GM21723 (cell line): ENCODE data around the gene KRT35.
"Not testable (repeated sequence)": the region's sequence is repeated elsewhere in the genome, so short reads cannot be mapped to it uniquely, and the experiment has no call there.

ENCODE experiments used
- ATAC-seq: cut with Tn5 transposase; IDR thresholded peaks from one replicate; pipeline ENCODE4 v1.9.1; 2021; ENCODE audit warnings: mild to moderate bottlenecking, moderate library complexity; ENCODE audit not compliant: unreplicated experiment

Gene KRT35

DNA sequence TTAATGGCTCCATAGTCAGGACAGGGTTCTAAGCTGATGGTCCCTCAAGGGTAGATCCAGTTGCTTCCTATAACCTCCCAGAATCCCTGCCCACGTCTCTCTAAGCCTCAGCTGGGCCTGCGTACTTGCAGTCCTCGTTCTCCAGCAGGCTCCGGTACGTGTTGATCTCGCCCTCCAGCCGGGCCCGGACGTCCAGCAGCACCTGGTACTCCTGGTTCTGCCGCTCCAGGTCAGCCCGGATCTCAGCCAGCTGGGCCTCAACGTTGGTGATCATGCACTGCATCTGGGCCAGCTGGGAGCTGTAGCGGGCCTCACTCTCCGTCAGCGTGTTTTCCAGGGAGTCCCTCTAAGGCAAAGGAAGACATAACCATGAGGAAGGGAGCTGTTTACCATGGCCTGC lies 18.2 kb downstream of the KRT35 start:
- no peak for ATAC-seq

GRCh38 chr17:41457676-41458075 lies 23.3 kb downstream of the KRT35 start:
- no peak for ATAC-seq

DNA sequence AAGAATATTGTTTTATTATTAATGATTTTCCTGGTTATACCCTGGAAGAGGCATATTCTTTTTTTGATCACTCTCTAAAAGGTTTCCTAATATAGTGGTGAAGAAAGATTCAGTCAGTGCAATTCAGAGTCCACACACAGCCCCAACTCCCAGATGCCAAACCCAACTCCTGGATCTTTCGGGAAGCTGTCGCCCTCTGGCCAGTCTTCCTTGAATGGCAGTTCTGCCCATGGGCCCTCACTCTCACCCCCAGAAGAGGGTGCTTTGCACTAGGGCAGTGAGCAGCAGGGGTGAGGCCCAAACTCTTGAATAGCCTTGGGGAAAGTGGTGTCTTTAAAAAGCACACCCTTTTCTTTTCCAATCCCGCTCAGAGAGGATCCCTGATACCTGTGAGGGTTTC lies 24.7 kb downstream of the KRT35 start:
- ATAC-seq = no peak

DNA sequence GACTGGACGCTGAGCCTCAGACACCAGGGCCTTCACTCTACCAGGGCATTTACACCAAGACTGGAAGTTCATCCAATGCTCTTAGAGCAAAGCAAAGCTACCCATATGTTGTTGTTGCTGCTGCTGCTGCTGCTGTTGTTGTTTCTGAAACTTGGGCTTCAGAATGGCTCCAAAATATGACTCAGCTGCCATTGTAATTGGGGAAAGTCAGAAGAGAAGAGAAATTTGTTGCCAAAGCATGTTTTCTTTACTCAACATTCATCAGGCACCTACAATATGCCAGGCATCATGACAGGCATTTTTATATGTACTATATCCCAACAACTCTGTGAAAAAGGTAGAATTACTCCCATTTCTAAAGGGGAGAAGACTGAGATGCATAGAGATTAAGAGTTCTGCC lies 25.7 kb downstream of the KRT35 start:
- ATAC-seq = no peak

- ATAC-seq = no peak
Measured at GRCh38 chr17:41453066-41453465, 27.9 kb downstream of the KRT35 start.

DNA sequence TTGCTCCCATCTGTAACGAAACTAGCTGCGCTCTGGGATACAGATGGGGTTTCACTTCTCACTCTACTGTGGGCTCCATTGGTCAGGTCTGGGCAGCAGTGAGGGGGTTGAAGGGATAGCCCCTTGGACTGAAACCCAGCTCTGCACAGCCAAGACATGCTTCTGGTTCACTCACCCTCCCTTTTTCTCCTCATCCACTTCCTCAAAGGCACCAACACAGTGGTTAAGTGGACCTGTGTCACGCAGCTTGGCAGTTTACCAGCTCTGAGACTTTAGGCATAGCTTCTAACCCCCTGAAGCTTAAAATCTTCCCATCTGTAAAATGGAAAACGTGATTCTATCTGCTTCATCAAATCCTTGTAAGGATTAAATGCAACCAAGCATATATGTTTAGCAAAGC lies 28.7 kb downstream of the KRT35 start:
- ATAC-seq = no peak

DNA sequence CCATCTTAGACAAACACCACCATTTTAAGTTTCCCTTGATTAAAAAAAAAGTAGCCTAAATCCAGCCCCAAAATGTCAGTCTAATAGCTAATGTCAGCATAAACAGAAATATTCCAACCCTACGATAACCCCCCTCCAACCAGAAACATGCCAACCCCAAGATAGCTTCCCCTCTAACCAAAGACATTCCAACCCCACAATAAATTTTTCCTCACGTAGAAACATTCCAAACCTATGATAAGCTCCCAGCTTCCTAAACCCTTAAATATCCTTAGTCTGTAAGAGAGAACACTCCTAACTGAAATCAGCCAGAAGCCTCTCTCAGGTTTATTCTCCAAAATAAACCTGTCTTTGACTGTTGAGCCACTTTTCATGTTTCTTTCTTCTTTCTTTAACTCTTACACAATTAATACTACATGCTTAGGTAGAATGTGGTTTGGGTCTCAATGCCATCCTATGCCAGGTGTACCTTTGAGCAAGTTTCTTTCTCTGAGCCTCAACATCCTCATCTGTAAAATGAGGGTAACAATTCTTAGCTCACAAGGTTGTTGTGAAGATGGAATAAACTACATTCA lies 29.7 kb downstream of the KRT35 start:
- ATAC-seq = no peak

DNA sequence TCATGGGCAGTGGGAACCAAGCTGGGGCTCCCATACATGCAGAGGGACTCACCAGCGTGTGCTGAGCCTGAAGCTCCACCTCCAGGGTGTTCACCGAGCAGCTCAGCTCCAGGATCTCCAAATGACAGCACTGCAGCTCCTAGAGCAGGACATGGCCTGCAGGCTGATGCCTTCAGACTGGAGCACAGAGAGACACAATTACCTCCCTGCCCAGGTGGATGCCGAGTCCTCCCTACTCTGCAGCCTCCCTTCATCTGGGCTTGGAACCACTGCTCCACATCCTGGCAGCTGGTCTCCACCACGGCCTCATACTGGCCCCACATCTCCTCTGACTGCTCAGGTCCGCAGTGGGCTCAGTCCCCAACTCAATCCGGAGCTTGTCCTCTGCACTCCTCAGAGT lies 31.9 kb downstream of the KRT35 start:
- no peak for ATAC-seq

DNA sequence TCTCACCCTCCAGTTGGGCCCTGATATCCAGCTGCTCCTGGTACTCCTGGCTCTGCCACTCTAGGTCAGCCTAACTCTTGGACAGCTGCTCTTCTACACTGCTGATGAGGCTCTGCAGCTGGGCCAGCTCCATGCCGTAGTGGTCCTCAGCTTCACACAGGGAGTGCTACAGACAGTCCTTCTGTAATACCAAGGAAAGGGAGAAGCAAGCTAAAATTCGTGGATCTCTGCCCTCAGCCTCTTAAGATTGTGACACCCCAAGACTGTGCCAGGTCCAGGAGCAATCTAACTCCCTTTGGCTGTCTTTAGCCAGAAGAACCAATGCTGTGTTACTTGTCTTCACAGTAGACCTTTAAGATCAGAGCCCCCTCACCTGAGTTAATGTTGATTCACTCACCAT lies 32.4 kb downstream of the KRT35 start:
- ATAC-seq = no peak

DNA sequence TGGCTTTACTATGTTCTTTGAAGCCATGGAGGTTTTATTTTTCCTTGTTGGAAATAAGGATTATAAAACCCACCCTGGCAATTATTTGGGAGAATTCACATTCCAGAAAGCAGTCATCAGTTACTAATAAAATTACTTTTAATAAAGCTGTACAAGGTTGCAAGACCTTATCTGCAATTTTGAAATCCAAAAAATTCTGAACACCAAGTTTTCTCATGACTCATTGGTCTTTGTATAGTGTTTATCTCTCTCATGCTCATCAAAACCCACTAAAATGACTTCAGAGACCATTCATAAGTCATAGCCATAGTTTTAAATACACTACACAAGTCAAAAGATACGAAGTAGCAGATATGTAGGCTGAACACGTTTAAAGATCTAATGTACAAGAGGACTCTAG lies 34.1 kb downstream of the KRT35 start:
- ATAC-seq = no peak

DNA sequence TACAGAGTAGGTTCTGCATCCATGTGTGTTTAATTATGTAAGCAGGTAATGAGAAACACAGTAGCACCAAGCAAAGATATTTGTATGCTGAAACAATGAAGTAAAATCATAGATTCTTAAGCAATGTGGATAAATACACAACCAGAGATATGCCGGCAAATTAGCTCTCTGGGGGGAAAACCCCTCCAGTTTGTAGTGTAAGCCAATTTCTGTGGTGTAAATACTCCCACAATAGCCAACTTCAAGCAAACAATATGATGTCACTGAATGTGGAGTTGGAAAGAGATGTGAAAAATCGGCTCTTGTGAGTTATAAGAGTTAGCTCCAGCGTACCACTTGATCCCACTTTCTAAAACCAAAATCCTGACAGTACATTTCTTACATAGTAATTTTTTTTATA lies 36.3 kb downstream of the KRT35 start:
- no peak for ATAC-seq

GRCh38 chr17:41444186-41444585 lies 36.8 kb downstream of the KRT35 start:
- no peak for ATAC-seq

DNA sequence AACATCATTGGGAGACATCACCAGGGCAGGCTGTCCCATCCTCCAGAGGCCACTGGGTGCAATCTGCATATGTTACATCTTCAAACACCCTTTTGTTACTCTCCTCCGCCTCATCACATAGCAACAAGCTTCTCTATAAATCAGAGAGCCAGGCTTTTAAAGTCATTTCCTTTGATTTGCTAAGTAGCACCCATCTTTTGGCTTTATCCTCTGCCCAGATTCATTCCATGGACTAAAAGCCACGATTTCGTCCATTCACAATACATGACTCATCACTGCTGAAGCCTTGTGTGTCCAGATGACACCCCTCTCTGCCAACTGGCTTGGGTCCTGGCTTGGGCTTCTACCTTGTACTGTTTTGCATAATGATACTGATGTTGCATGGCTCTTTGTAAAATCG lies 38.2 kb downstream of the KRT35 start:
- ATAC-seq = no peak

- ATAC-seq = no peak
Measured at GRCh38 chr17:41440531-41441033, 40.4 kb downstream of the KRT35 start, which contains the start of gene KRT38. Gene KRT38, minus strand, starts transcription at chr17:41440983. Its CDS starts 62 bp downstream, at chr17:41440921.

DNA sequence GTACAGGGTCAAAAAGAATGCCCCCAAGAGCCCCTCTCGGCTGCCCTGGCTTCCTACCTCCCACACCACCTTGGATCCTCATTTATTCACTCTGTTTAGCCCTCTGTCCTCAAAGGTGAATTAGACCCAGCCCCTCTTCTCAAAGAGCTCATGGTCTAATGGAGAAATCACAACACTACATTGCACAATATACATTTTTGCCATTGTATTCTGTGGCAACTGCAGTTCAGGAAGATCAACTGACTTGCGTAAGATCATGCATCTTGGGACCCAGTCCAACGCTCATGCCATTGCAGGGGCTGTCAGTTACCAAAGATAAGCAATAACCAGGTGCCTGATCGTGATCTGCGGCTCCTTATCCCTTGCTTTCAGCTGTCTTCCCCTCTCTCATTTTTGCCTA lies 41.6 kb downstream of the KRT35 start:
- ATAC-seq = no peak

- no peak for ATAC-seq
Measured at GRCh38 chr17:41437769-41438168, 43.2 kb downstream of the KRT35 start.

- ATAC-seq = no peak
Measured at GRCh38 chr17:41437254-41437653, 43.7 kb downstream of the KRT35 start.

DNA sequence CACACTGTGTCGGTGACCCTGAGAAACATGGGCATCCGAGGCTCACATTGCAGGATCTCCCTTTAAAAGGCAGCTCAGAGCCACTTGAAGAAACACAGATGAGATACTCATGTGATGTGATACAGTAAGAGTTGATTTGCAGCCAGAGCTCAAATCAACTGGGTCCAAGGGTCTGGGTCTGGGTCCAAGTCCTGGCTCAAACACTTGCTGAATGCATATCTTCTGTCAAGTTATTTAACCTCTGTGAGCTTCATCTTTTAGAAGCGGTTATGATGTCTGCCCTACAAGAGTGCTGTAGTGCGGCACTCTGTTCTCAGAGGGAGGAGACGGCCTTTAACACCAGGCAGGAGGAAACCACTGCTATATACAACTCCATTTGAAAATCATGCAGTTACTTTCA lies 46.5 kb downstream of the KRT35 start:
- no peak for ATAC-seq

DNA sequence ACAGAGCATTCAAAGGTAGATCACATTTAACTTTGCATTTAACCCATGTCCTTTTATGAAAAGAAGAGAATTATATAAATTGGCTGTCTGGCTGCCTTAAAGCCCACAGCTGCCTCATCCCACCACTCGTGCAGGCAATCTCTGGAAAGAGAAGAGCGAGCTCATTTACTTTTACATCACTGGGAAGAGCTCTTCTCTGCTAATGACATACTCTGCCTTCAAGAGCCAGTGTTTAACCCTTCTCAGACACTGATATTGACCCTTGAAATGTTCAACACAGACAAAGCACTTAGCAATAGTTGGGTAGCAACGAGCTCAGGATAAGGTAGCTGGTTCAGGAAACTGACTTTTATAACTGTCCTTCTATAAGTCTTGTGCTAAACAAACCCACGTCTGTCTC lies 46.9 kb downstream of the KRT35 start:
- ATAC-seq = no peak

- no peak for ATAC-seq
Measured at GRCh38 chr17:41433586-41433985, 47.4 kb downstream of the KRT35 start.

- ATAC-seq = not testable (repeated sequence)
Measured at GRCh38 chr17:41430376-41430775, 50.6 kb downstream of the KRT35 start.

- ATAC-seq = no peak
Measured at GRCh38 chr17:41429667-41430066, 51.3 kb downstream of the KRT35 start.

DNA sequence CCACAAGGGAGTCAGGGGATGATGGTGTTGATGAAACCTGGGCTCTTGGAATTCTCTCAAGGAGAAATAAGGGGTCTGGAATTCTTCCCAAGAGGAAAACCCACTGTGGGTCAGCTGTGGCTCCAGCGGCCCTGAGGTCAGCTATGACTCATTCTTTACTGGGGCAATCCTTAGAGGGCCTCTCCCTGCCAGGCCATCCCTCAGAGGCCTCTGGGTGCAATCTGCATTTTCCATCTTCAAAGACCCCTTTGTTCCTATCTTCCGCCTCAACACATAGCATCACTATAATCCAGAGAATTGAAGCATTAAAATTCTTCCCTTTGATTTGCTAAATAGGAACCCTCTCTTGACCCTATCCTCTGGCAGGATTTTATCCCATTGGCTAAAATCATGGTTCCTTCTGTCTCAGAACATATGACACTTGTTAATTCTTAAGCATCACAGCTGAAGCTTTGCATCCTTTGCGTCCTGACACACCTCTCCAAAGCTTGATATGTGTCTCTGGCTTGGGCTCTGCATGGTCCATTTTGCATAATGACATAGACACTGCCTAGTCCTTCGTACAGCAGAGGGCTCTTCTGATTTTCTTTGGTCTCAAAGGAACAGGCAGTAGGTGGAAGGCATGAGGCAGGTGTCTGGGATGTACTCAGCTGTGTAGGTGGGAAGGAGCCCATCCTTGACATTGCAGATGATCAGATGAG lies 52.2 kb downstream of the KRT35 start:
- no peak for ATAC-seq
